ENCODE measurements around the gene RIBC2. TPM values are rescaled to one million over a fixed set of nuclear protein-coding genes. Genes with fewer than 3 reads are reported as not detected.
A peak's percentile ranks its signal among the peaks of the same experiment; 100 is the strongest.
"Not testable (repeated sequence)": the region's sequence is repeated elsewhere in the genome, so short reads cannot be mapped to it uniquely, and the experiment has no call there.

RIBC2 gene
- total RNA-seq, 4 donors from 2014 or later, result 0.94 to 1.1 TPM; not detected in 2

GRCh38 chr22:45448431-45448830 lies 34.9 kb downstream of the RIBC2 start:
- Histone ChIP-seq H3K9me3 (no peaks in the 10 kb centered on the region), H3K27me3 (no peaks in the 10 kb centered on the region), H3K36me3 (no peaks in the 10 kb centered on the region), H3K27ac (peak overlapping the region in 3 of 4 donors; percentile 2 to 71 (median 11)), H3K4me1 (peaks cover 0 to 30% (median 0%) of the 10 kb centered on the region in 3 donors), H3K4me3 (no peak overlapping the region)
- TF ChIP-seq EP300 (IDR thresholded peaks at IDR 0.05) (no peak), POLR2A (IDR thresholded peaks at IDR 0.05) (no peak)
- WGBS, 2 donors (ENCODE audit: low coverage in 1 of 2), result 34 to 50% methylated on average over 3 to 5 of the region's 9 CpGs
- peak; percentile 71 for ATAC-seq

- ATAC-seq, H3K4me3 ChIP-seq, H3K27me3 ChIP-seq, H3K9me3 ChIP-seq, H3K36me3 ChIP-seq: not testable (repeated sequence)
- H3K27ac ChIP-seq, result peak overlapping the region in 3 of 4 donors; percentile 71 to 76 (median 71)
- H3K4me1 ChIP-seq, result peaks cover 0 to 30% (median 0%) of the 10 kb centered on the region in 3 donors
- 98 to 100% methylated on average over 3 to 5 of the region's 5 CpGs for WGBS, 2 donors (ENCODE audit: low coverage in 1 of 2)
Measured at GRCh38 chr22:45449442-45449841, 35.9 kb downstream of the RIBC2 start.

- no peak for TF ChIP-seq EP300 (IDR thresholded peaks at IDR 0.05)
- TF ChIP-seq CTCF (IDR thresholded peaks at IDR 0.05), result no peak
- TF ChIP-seq POLR2A (IDR thresholded peaks at IDR 0.05), result no peak
- TF ChIP-seq POLR2AphosphoS5 (IDR thresholded peaks at IDR 0.05), result no peak
- H3K27me3 ChIP-seq, result no peaks in the 10 kb centered on the region
- 78 to 100% methylated on average over 1 to 4 of the region's 16 CpGs for WGBS, 2 donors (ENCODE audit: low coverage in 1 of 2)
- peaks cover 0 to 30% (median 0%) of the 10 kb centered on the region in 3 donors for H3K4me1 ChIP-seq
- no peak overlapping the region for H3K4me3 ChIP-seq
- peak overlapping the region in 3 of 4 donors; percentile 71 to 76 (median 71) for H3K27ac ChIP-seq
- H3K36me3 ChIP-seq, result no peaks in the 10 kb centered on the region
- no peaks in the 10 kb centered on the region for H3K9me3 ChIP-seq
- no peak for ATAC-seq
Measured at GRCh38 chr22:45450101-45450785, 36.8 kb downstream of the RIBC2 start.

GRCh38 chr22:45450921-45451651 lies 37.6 kb downstream of the RIBC2 start:
- peak; percentile 81 for ATAC-seq
- H3K36me3 ChIP-seq, result no peaks in the 10 kb centered on the region
- no peak overlapping the region for H3K4me3 ChIP-seq
- 47 to 49% methylated on average over 8 to 11 of the region's 12 CpGs for WGBS, 2 donors (ENCODE audit: low coverage in 1 of 2)
- H3K4me1 ChIP-seq, result peaks cover 0 to 30% (median 0%) of the 10 kb centered on the region in 3 donors
- H3K27me3 ChIP-seq, result no peaks in the 10 kb centered on the region
- TF ChIP-seq EP300 (IDR thresholded peaks at IDR 0.05), result no peak
- peak in 2 of 4 experiments; percentile 20 to 31 for TF ChIP-seq CTCF (IDR thresholded peaks at IDR 0.05)
- TF ChIP-seq POLR2A (IDR thresholded peaks at IDR 0.05), result no peak
- TF ChIP-seq POLR2AphosphoS5 (IDR thresholded peaks at IDR 0.05), result peak; percentile 96
- peak overlapping the region in 3 of 4 donors; percentile 71 to 76 (median 71) for H3K27ac ChIP-seq
- H3K9me3 ChIP-seq, result no peaks in the 10 kb centered on the region

GRCh38 chr22:45451972-45452371 lies 38.5 kb downstream of the RIBC2 start:
- no peaks in the 10 kb centered on the region for H3K27me3 ChIP-seq
- H3K4me3 ChIP-seq, result no peak overlapping the region
- H3K9me3 ChIP-seq, result no peaks in the 10 kb centered on the region
- H3K4me1 ChIP-seq, result peaks cover 0 to 30% (median 0%) of the 10 kb centered on the region in 3 donors
- H3K36me3 ChIP-seq, result no peaks in the 10 kb centered on the region
- TF ChIP-seq POLR2A (IDR thresholded peaks at IDR 0.05) (no peak), CTCF (IDR thresholded peaks at IDR 0.05) (no peak), POLR2AphosphoS5 (IDR thresholded peaks at IDR 0.05) (no peak), EP300 (IDR thresholded peaks at IDR 0.05) (no peak)
- 80 to 81% methylated on average over 4 to 6 of the region's 6 CpGs for WGBS, 2 donors (ENCODE audit: low coverage in 1 of 2)
- ATAC-seq, result no peak
- peak overlapping the region in 3 of 4 donors; percentile 66 to 71 (median 71) for H3K27ac ChIP-seq

Data from gastroesophageal sphincter (tissue), 4 donors.